PFSK-1 (cell line): Measurements from ENCODE around the gene PIEZO1.

Source experiments
- FOXP2 ChIP-seq: optimal IDR thresholded peaks from 2 replicates; pipeline ENCODE3; 2011; ENCODE audit warnings: borderline replicate concordance, control low read depth, inconsistent platforms; ENCODE audit not compliant: insufficient read depth; ENCODE audit errors: extremely low read length, extremely low read depth
- POLR2AphosphoS5 ChIP-seq: IDR thresholded peaks from 2 replicates; pipeline ENCODE4 v1.6.1; 2012; ENCODE audit warnings: low read depth, mild to moderate bottlenecking, control low read depth, low read length, moderate library complexity
- REST ChIP-seq, 2 experiments: IDR thresholded peaks; 2 replicates each; pipeline versions ENCODE4 v1.6.1 to v1.8.0; 2011 to 2012; ENCODE audit warnings: low read depth in 2 of 2, low read length in 2 of 2, control low read depth in 1 of 2, inconsistent platforms in 1 of 2, mild to moderate bottlenecking in 1 of 2, moderate library complexity in 1 of 2; ENCODE audit not compliant: insufficient read depth in 1 of 2
- SIN3A ChIP-seq: IDR thresholded peaks from 2 replicates; pipeline ENCODE4 v1.6.1; 2012; ENCODE audit warnings: mild to moderate bottlenecking, low read length, moderate library complexity, borderline replicate concordance; ENCODE audit not compliant: insufficient read depth
- TAF1 ChIP-seq: IDR thresholded peaks from 2 replicates; pipeline ENCODE4 v1.6.1; 2012; ENCODE audit warnings: low read length, control low read depth, borderline replicate concordance; ENCODE audit not compliant: insufficient read depth

PIEZO1 gene

DNA sequence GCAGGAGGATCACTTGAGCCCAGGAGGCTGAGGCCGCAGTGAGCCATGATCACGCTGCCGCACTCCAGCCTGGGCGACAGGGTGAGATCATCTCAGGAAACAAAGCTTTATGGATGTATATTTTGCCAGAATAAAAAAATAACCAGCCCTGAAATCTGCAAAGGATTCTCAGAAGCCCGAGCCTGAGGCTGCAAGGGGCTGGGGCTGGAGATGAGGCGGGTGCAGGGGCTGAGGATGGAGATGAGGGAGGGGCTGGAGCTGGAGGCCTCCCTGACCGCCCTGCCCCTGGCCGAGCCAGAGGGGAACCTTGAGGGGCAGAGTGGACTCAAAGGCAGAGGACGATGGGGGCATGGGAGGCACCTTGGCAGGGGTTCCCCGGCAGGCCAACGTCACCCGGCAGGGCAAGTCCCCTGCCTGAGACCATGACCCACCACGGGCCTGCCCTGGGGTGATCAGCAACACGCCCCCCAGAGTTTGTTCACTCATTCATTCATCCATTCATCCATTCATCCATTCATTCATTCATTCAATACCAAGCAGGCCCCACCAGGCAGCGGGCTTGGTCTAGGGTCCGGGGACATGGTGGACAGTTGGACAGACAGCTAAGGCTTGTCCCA, 32.5 kb downstream of the PIEZO1 start:
- TF ChIP-seq SIN3A, result no peak
- TF ChIP-seq FOXP2, result no peak
- TF ChIP-seq POLR2AphosphoS5, result no peak
- TF ChIP-seq REST (IDR thresholded peaks at IDR 0.05; ENCODE audit: insufficient read depth in 1 of 2, low read depth in 2 of 2, low read length in 2 of 2), result no peak
- no peak for TF ChIP-seq TAF1

- TF ChIP-seq REST (IDR thresholded peaks at IDR 0.05; ENCODE audit: insufficient read depth in 1 of 2, low read depth in 2 of 2, low read length in 2 of 2) (no peak), SIN3A (no peak), POLR2AphosphoS5 (no peak), FOXP2 (no peak), TAF1 (no peak)
Observed at GRCh38 chr16:88750854-88751253, 34.2 kb downstream of the PIEZO1 start.

DNA sequence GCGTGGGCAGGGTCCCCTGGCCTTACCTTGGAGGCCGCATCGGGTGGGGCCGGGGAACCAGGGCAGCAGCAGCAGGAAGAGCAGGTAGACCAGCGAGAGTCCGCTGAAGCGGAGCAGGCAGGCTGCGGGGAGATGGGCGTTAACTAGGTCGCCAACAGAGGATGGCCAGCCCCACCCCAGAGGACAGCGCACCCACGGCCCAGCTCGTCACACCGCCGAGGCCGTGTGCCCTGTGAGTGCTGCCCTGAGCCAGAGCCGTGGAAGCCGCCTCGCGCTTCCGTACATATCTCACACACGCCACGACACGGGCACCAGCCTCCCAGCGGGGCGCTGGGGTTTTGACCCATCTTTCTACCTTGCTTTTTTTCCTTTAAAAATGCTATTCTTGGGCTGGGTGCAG, 35.7 kb downstream of the PIEZO1 start:
- TF ChIP-seq SIN3A (no peak), POLR2AphosphoS5 (no peak), FOXP2 (no peak), REST (IDR thresholded peaks at IDR 0.05; ENCODE audit: insufficient read depth in 1 of 2, low read depth in 2 of 2, low read length in 2 of 2) (no peak), TAF1 (no peak)

- TF ChIP-seq TAF1 (no peak), SIN3A (no peak), REST (IDR thresholded peaks at IDR 0.05; ENCODE audit: insufficient read depth in 1 of 2, low read depth in 2 of 2, low read length in 2 of 2) (no peak), FOXP2 (no peak), POLR2AphosphoS5 (no peak)
Observed at GRCh38 chr16:88748364-88748763, 36.7 kb downstream of the PIEZO1 start.
